Activated CD4-positive, alpha-beta T cell treated with anti-CD3 and anti-CD28 coated beads, Interleukin-2, amount 50 U/mL, for 1 hour (primary cell): Measurements from ENCODE around the gene ZDHHC18.
A peak's percentile ranks its signal among the peaks of the same experiment; 100 is the strongest.
"Not testable (repeated sequence)": the region's sequence is repeated elsewhere in the genome, so short reads cannot be mapped to it uniquely, and the experiment has no call there.

ENCODE experiments used
- DNase-seq: peaks from one replicate; pipeline ENCODE4 v3.0.0-alpha.2; 2020

ZDHHC18 gene

DNA sequence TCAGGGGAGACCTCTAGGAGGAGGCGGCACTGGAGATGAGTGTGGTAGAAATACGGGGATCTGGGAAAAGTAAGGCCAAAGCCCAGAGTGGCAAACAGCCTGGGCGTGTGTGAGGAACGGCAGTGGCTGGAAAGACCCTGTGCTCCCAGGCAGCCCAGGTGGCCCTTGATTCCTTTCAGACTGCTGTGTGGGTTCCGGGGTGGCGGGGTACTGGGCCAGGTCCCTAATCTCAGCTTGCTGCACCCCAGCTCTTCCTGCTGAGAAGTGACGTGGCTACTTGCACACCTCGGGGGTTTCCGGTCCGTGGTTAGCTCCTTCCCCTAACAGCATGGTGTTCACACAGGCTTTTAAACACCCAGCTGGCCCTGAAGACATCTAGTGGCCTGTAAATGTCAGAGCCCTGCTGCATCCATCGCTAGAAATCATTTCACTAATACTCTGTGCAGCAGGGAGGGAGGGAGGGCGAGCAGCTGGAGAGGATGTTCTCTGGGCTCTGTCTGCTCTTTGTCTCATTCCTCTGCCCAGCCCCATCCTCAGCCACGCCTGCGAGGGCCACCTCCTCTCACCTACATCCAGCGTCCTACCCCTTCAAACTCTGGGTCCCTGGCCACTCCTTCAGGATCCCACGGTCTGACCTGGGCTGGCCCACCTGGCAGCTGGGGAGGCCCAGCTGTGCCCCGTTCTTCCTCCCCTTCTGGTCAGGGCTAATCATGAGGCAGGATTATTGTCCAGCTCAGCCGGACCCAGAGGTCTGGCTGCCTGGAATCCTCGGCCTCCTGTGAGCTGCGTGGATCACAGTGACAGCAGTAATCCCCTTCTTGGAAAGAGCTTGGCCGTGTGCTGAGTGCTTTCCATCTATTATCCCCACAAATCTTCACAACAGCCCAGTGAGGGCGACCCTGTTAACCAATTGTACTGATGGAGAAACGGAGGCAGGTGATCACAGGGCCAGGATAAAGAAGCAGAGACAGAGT, 7.2 kb downstream of the ZDHHC18 start:
- DNase-seq, result peak; percentile 85

DNA sequence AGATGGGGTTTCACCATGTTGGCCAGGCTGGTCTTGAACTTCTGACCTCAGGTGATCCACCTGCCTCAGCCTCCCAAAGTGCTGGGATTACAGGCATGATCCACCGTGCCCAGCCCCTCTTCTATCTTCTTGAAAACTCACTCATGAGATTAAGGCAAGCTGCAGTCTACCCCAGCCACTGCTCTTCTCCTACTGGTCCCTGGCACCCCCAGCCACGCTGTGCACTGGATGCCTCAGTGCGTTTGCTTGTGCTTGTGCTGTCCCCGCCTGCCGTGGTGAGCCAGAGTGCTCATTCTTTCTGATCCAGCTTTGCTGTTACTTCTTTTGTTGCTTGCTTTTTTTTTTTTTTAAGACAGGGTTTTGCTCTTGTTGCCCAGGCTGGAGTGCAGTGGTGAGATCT, 11.2 kb downstream of the ZDHHC18 start:
- DNase-seq, result not testable (repeated sequence)

- DNase-seq, result peak; percentile 54
Observed at GRCh38 chr1:26838474-26839338, 12.2 kb downstream of the ZDHHC18 start.

DNA sequence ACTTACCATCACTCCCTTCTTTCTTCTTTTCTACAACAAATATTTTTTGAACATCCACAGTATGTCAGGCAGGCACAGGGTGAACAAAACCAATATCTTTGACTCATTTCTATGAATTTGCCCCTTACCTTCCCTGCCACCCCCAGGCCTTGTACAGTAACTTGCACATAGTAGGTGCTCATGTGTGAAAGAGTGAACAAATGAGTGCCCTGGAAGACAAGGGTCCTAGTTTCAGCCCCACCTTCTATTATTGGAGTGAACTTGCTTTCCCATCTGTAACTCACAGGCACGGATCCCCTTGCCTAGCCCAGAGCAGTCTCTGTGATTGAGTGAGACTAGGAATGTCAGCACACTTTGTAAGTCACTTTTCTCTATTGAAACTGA, 12.8 kb downstream of the ZDHHC18 start:
- no peak for DNase-seq

- no peak for DNase-seq
Observed at GRCh38 chr1:26839779-26840178, 13.3 kb downstream of the ZDHHC18 start.

GRCh38 chr1:26844424-26845196, 18.1 kb downstream of the ZDHHC18 start:
- no peak for DNase-seq

DNA sequence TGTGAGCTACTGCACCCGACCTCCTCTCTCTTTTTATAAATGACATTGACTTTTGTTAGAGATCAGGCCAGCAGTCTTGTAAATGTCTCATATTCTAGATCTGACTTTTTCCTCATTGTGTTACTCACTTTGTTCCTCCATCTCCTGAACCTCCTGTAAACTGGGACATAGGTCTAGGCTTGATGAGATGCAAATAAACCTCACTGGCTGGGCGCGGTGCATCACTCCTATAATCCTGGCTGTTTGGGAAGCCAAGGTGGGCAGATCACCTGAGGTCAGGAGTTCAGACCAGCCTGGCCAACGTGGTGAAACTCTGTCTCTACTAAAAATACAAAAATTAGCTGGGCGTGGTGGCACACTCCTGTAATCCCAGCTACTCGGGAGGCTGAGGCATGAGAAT, 21.3 kb downstream of the ZDHHC18 start:
- DNase-seq, result not testable (repeated sequence)

- no peak for DNase-seq
Observed at GRCh38 chr1:26848499-26848898, 22.0 kb downstream of the ZDHHC18 start.

- no peak for DNase-seq
Observed at GRCh38 chr1:26848941-26849774, 22.7 kb downstream of the ZDHHC18 start.

- DNase-seq, result no peak
Observed at GRCh38 chr1:26851106-26851684, 24.7 kb downstream of the ZDHHC18 start.

GRCh38 chr1:26852701-26853100, 26.2 kb downstream of the ZDHHC18 start:
- DNase-seq, result no peak

DNA sequence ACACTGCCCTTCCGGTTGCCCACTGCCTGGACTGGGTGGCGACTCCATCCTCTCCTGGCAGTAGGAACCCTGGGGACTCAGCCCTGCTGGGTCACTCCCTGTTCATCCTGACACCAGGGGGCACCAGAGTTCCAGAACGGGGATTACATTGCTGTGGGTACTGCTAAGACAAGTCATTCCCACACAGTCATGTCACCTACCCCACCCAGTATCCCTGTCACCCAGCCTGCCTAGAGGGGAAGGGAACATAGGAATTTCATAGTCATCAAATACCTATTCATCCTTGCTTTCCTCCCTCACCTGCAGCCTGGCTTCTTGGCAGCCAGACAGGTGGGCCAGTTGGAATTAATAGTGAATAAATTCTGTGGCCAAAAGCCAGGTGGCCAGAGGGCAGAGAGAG, 26.7 kb downstream of the ZDHHC18 start:
- DNase-seq, result peak; percentile 85

- no peak for DNase-seq
Observed at GRCh38 chr1:26853600-26853999, 27.1 kb downstream of the ZDHHC18 start.

DNA sequence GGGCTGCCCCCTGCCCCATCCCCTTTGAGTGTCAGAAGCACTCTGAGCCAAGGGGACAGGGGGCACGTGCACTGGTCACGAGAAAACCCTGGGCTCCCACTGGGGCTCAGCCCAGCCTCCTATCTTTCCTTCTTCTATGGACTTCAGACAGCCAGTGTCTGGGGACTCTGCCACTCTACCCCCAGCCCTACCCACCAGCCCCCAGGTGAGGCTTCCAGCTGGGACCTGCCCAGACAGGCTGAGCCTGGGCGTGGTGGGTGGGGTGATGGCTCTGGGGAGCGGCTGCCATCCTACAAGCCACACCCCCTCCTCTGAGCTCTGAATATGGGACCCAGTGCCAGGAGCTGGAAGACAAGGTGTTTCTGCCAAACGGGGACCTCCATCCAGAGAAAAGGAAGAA, 28.4 kb downstream of the ZDHHC18 start:
- DNase-seq, result no peak

GRCh38 chr1:26855636-26856035, 29.1 kb downstream of the ZDHHC18 start:
- no peak for DNase-seq

- no peak for DNase-seq
Observed at GRCh38 chr1:26856181-26856580, 29.7 kb downstream of the ZDHHC18 start.

GRCh38 chr1:26856604-26857469, 30.3 kb downstream of the ZDHHC18 start:
- no peak for DNase-seq

DNA sequence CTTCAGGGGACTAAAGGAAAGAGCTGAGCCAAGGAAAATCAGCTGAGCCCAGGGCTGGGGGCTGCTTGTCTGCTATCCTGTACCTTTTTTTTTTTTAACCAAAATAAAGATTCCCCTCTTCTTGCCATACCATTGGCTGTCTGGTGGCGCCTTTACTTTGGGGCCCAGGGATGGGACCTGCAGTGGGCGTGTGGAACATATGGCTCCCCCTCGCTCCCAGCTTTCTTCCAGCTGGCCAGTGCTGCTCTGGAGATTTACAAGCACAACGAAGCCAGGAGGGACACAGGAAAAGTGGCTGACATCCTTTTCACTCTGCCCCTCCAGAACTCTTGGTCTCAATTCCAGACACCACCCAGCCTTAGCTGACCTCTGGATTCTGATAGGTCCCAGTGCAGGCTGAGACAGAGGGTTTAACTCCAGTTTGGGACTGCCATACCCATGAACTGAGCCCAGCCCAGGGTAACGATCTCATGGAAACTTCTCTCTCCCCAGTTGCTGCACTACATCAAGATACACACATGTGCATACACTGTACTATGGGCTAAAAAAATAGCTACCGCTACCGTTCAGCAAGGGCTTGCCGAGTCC, 31.1 kb downstream of the ZDHHC18 start:
- no peak for DNase-seq

GRCh38 chr1:26858160-26858559, 31.7 kb downstream of the ZDHHC18 start:
- no peak for DNase-seq
